H9 (cell line): ENCODE measurements around the gene CFAP90. TPM values are rescaled to one million over a fixed set of nuclear protein-coding genes. Genes with fewer than 3 reads are reported as not detected.

ENCODE experiments used
- DNase-seq: peaks from one replicate; pipeline ENCODE4 v3.0.0-alpha.2; 2017
- H2AFZ ChIP-seq: one replicate; pipeline ENCODE4 v1.6.1; 2013; ENCODE audit warnings: mild to moderate bottlenecking, low read length, control low read depth, moderate library complexity
- H2AK5ac ChIP-seq: 2 replicates; pipeline ENCODE4 v1.6.1; 2013; ENCODE audit warnings: low read length, control low read depth, mixed read lengths; ENCODE audit not compliant: insufficient read length
- H2BK120ac ChIP-seq: one replicate; pipeline ENCODE4 v1.6.1; 2013; ENCODE audit warnings: low read depth, mild to moderate bottlenecking, low read length, control low read depth, inconsistent platforms; ENCODE audit not compliant: poor library complexity, severe bottlenecking
- H2BK12ac ChIP-seq: 2 replicates; pipeline ENCODE4 v1.6.1; 2013; ENCODE audit warnings: low read length, control low read depth, mixed read lengths, low read depth; ENCODE audit not compliant: insufficient read length
- H2BK15ac ChIP-seq: 2 replicates; pipeline ENCODE4 v1.6.1; 2013; ENCODE audit warnings: low read depth, low read length, control low read depth
- H2BK20ac ChIP-seq: one replicate; pipeline ENCODE4 v1.6.1; 2013; ENCODE audit warnings: low read depth, mild to moderate bottlenecking, low read length, control low read depth, inconsistent platforms; ENCODE audit not compliant: poor library complexity, severe bottlenecking
- H2BK5ac ChIP-seq: 2 replicates; pipeline ENCODE4 v1.6.1; 2013; ENCODE audit warnings: low read length, control low read depth, mixed read lengths; ENCODE audit not compliant: insufficient read length
- H3K14ac ChIP-seq: 2 replicates; pipeline ENCODE4 v1.6.1; 2013; ENCODE audit warnings: low read length, control low read depth; ENCODE audit not compliant: insufficient read depth
- H3K18ac ChIP-seq: 2 replicates; pipeline ENCODE4 v1.6.1; 2013; ENCODE audit warnings: low read depth, mild to moderate bottlenecking, mixed read lengths, low read length, control low read depth; ENCODE audit not compliant: insufficient read length
- H3K23ac ChIP-seq: 2 replicates; pipeline ENCODE4 v1.6.1; 2013; ENCODE audit warnings: low read length, control low read depth, mixed read lengths, low read depth; ENCODE audit not compliant: insufficient read length
- H3K23me2 ChIP-seq: 2 replicates; pipeline ENCODE4 v1.6.1; 2013; ENCODE audit warnings: low read depth, mild to moderate bottlenecking, mixed read lengths, low read length, control low read depth; ENCODE audit not compliant: insufficient read length, poor library complexity, severe bottlenecking
- H3K27ac ChIP-seq: 2 replicates; pipeline ENCODE4 v1.5.1; 2013; ENCODE audit warnings: low read length, control low read depth, mixed read lengths, low read depth; ENCODE audit not compliant: insufficient read length
- H3K27me3 ChIP-seq: 2 replicates; pipeline ENCODE4 v1.6.1; 2013; ENCODE audit warnings: low read length, control low read depth, inconsistent platforms; ENCODE audit not compliant: insufficient read depth
- H3K4ac ChIP-seq: 2 replicates; pipeline ENCODE4 v1.6.1; 2013; ENCODE audit warnings: low read depth, mild to moderate bottlenecking, control low read depth, inconsistent platforms, low read length, moderate library complexity
- H3K4me1 ChIP-seq: 2 replicates; pipeline ENCODE4 v1.6.1; 2013; ENCODE audit warnings: low read length, control low read depth, inconsistent platforms; ENCODE audit not compliant: insufficient read depth
- H3K4me2 ChIP-seq: 2 replicates; pipeline ENCODE4 v1.6.1; 2013; ENCODE audit warnings: low read length, control low read depth, mixed read lengths; ENCODE audit not compliant: insufficient read length, insufficient read depth
- H3K56ac ChIP-seq: 2 replicates; pipeline ENCODE4 v1.6.1; 2013; ENCODE audit warnings: low read depth, mild to moderate bottlenecking, mixed read lengths, low read length, control low read depth; ENCODE audit not compliant: insufficient read length
- H3K79me1 ChIP-seq: 2 replicates; pipeline ENCODE4 v1.6.1; 2013; ENCODE audit warnings: low read depth, mild to moderate bottlenecking, moderate library complexity, low read length, control low read depth, inconsistent platforms; ENCODE audit not compliant: insufficient read depth, poor library complexity, severe bottlenecking
- H3K79me2 ChIP-seq: 2 replicates; pipeline ENCODE4 v1.6.1; 2013; ENCODE audit warnings: low read length, control low read depth, inconsistent platforms; ENCODE audit not compliant: insufficient read depth
- H3K9ac ChIP-seq: 2 replicates; pipeline ENCODE4 v1.6.1; 2013; ENCODE audit warnings: low read length, control low read depth, mixed read lengths; ENCODE audit not compliant: insufficient read length; ENCODE audit errors: extremely low read depth
- H3K9me3 ChIP-seq: one replicate; pipeline ENCODE4 v1.6.1; 2013; ENCODE audit warnings: low read depth, low read length, inconsistent platforms; ENCODE audit not compliant: control insufficient read depth
- H3T11ph ChIP-seq: one replicate; pipeline ENCODE4 v1.6.1; 2013; ENCODE audit warnings: mild to moderate bottlenecking, low read length, control low read depth, inconsistent platforms
- H4K20me1 ChIP-seq: one replicate; pipeline ENCODE4 v1.6.1; 2013; ENCODE audit not compliant: control insufficient read depth, insufficient read length, insufficient read depth
- H4K5ac ChIP-seq: 2 replicates; pipeline ENCODE4 v1.6.1; 2013; ENCODE audit warnings: low read depth, mild to moderate bottlenecking, mixed read lengths, low read length, control low read depth; ENCODE audit not compliant: insufficient read length
- H4K8ac ChIP-seq: replicated peaks from 2 replicates; pipeline ENCODE4 v1.6.1; 2013; ENCODE audit warnings: low read length, control low read depth, mixed read lengths, low read depth; ENCODE audit not compliant: insufficient read length
- H4K91ac ChIP-seq: 2 replicates; pipeline ENCODE4 v1.6.1; 2013; ENCODE audit warnings: low read depth, mild to moderate bottlenecking, moderate library complexity, mixed read lengths, low read length, control low read depth; ENCODE audit not compliant: insufficient read length
- H3K27ac Mint-ChIP-seq, 3 experiments: 2 replicates in 2 of 3; 3 replicates in 1 of 3; pipeline ENCODE4 v1.8.0; 2020 to 2021; ENCODE audit warnings: mixed read lengths in 3 of 3, mild to moderate bottlenecking in 1 of 3, moderate library complexity in 1 of 3
- H3K27me3 Mint-ChIP-seq: 2 replicates; pipeline ENCODE4 v1.8.0; 2021; ENCODE audit warnings: low read depth, mild to moderate bottlenecking, moderate library complexity, mixed read lengths
- H3K36me3 Mint-ChIP-seq, 3 experiments: 2 replicates in 2 of 3; 3 replicates in 1 of 3; pipeline ENCODE4 v1.8.0; 2020 to 2021; ENCODE audit warnings: low read depth in 3 of 3, mixed read lengths in 3 of 3; ENCODE audit not compliant: insufficient read depth in 1 of 3
- H3K4me1 Mint-ChIP-seq, 2 experiments: 2 replicates each; pipeline ENCODE4 v1.8.0; 2020; ENCODE audit warnings: mixed read lengths in 2 of 2
- H3K4me3 Mint-ChIP-seq, 2 experiments: 2 replicates in 1 of 2; 3 replicates in 1 of 2; pipeline ENCODE4 v1.8.0; 2020 to 2021; ENCODE audit warnings: mild to moderate bottlenecking in 2 of 2, mixed read lengths in 2 of 2, moderate library complexity in 1 of 2
- H3K9me3 Mint-ChIP-seq, 2 experiments: 2 replicates in 1 of 2; 3 replicates in 1 of 2; pipeline ENCODE4 v1.8.0; 2020; ENCODE audit warnings: mild to moderate bottlenecking in 2 of 2, mixed read lengths in 2 of 2, moderate library complexity in 1 of 2
- WGBS: extraction: QIAGEN DNeasy Blood & Tissue Kit; methylation state at CpG from one replicate; pipeline ENCODE4 v1.1.7; 2013; ENCODE audit warnings: missing lambda C conversion rate, low lambda C conversion rate, mixed read lengths; ENCODE audit not compliant: insufficient read length; ENCODE audit errors: extremely low coverage; 5-methylcytosine and 5-hydroxymethylcytosine counted together
- total RNA-seq: library from RNA; stranded (reverse); gene quantifications from 2 replicates; pipeline ENCODE4 v1.2.1, GENCODE V29; 2021
- TF ChIP-seq, protein P1 (sequence below): fragments of 200-600 bp; sonication (generic); conservative IDR thresholded peaks from 3 replicates; pipeline ENCODE4 v1.8.0; 2021; ENCODE audit warnings: antibody characterized with exemption, mild to moderate bottlenecking

Gene CFAP90
- total RNA-seq, 1 experiment from 2014 or later: 0.44 TPM

DNA sequence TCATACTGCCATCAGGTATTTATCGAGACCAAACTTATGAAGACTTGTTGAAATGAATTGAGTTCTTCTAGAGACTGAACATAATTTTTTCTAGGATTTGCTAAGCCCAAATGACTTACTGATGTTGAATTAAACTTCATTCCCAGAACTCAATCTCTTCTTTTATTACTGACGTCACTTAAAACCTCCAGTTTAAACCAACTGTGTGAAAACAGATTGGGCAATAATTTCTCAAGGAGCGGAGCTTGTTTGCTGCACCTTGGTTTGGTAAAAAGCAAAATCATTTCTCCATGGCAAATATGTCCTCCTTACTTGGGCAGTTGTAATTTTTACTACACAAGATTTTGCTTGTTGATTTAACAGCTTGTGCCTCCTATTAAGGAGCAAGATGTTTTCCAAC, 37.4 kb downstream of the CFAP90 start:
- Histone ChIP-seq H2BK5ac (no peak overlapping the region), H4K20me1 (no peaks in the 10 kb centered on the region), H3K23ac (no peak overlapping the region), H3K79me1 (no peaks in the 10 kb centered on the region), H3K9me3 (no peaks in the 10 kb centered on the region), H3K56ac (no peak overlapping the region), H2BK12ac (no peak overlapping the region), H4K8ac (no peak overlapping the region), H2AFZ (no peak overlapping the region), H3K27ac (no peak overlapping the region), H3K9ac (no peak overlapping the region), H2BK15ac (no peak overlapping the region), H3K4me2 (no peak overlapping the region), H2BK120ac (no peak overlapping the region), H3K79me2 (no peaks in the 10 kb centered on the region), H3K14ac (no peak overlapping the region), H2AK5ac (no peak overlapping the region), H3K23me2 (no peaks in the 10 kb centered on the region), H3K4ac (no peak overlapping the region), H3K4me1 (0 out of 2 replicates have a peak, but pooled peaks cover 2% of the 10 kb centered on the region), H2BK20ac (no peak overlapping the region), H3T11ph (no peak overlapping the region), H3K18ac (no peak overlapping the region), H3K27me3 (no peaks in the 10 kb centered on the region), H4K91ac (no peak overlapping the region), H4K5ac (no peak overlapping the region)
- Mint-ChIP-seq H3K27ac (no peak overlapping the region), H3K27me3 (no peaks in the 10 kb centered on the region), H3K4me1 (peaks cover 27% of the 10 kb centered on the region in 2 experiments), H3K9me3 (no peaks in the 10 kb centered on the region), H3K4me3 (no peak overlapping the region), H3K36me3 (peaks cover 3 to 8% (median 7%) of the 10 kb centered on the region in 3 experiments; a peak in 4 of 7 replicates)
- no CpG with 5 or more reads among the region's 3 CpGs for WGBS
- TF ChIP-seq, protein P1, sequence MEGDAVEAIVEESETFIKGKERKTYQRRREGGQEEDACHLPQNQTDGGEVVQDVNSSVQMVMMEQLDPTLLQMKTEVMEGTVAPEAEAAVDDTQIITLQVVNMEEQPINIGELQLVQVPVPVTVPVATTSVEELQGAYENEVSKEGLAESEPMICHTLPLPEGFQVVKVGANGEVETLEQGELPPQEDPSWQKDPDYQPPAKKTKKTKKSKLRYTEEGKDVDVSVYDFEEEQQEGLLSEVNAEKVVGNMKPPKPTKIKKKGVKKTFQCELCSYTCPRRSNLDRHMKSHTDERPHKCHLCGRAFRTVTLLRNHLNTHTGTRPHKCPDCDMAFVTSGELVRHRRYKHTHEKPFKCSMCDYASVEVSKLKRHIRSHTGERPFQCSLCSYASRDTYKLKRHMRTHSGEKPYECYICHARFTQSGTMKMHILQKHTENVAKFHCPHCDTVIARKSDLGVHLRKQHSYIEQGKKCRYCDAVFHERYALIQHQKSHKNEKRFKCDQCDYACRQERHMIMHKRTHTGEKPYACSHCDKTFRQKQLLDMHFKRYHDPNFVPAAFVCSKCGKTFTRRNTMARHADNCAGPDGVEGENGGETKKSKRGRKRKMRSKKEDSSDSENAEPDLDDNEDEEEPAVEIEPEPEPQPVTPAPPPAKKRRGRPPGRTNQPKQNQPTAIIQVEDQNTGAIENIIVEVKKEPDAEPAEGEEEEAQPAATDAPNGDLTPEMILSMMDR: no peak
- no peak for DNase-seq
